ENCODE data around the gene RNF111. TPM values are rescaled to one million over a fixed set of nuclear protein-coding genes. Genes with fewer than 3 reads are reported as not detected.
"Not testable (repeated sequence)": the region's sequence is repeated elsewhere in the genome, so short reads cannot be mapped to it uniquely, and the experiment has no call there.

Gene RNF111
- total RNA-seq, 1 experiment from 2014 or later, result 55.2 TPM

GRCh38 chr15:58988006-58988785 lies 733 bp downstream of the RNF111 start:
- Mint-ChIP-seq H3K4me1 (ENCODE audit: low read depth, unreplicated experiment) (peaks cover 9% of the 10 kb centered on the region), H3K4me3 (ENCODE audit: low read depth, unreplicated experiment) (peak overlapping the region; percentile 99), H3K27ac (ENCODE audit: unreplicated experiment) (peak overlapping the region; percentile 96), H3K27me3 (ENCODE audit: unreplicated experiment) (no peaks in the 10 kb centered on the region), H3K36me3 (ENCODE audit: insufficient read depth, unreplicated experiment) (peaks cover 40% of the 10 kb centered on the region), H3K9me3 (ENCODE audit: low read depth, unreplicated experiment) (no peaks in the 10 kb centered on the region)
- BruUV-seq (replicated peaks), result no TSS peak
- intact Hi-C loops (cut with micrococcal nuclease; ENCODE audit: unreplicated experiment), result no loop called here
- no peak for TF ChIP-seq CTCF (IDR thresholded peaks at IDR 0.05; ENCODE audit: unreplicated experiment)
- CTCF ChIA-PET, result interaction anchor here (0.7 kb wide), 1 partner anchor 187 kb away, joined by 3 read pairs; no protein-coding TSS in a partner anchor
- peak; percentile 70 for DNase-seq

DNA sequence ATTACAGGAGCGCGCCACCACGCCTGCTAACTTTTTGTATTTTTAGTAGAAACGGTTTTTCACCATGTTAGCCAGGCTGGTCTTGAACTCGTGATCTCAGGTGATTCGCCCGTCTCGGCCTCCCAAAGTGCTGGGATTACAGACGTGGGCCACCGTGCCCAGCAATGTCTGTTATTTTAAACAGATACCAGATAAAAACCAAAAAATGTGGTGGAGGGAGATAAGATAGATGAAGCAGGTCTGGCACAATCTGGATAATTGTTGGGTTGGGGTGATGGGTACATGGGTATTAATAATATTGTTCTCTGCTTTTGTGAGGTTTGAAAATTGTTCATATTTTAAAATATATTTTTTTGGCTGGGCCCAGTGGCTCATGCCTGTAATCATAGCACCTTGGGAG lies 4.7 kb downstream of the RNF111 start:
- CTCF ChIA-PET, result no interaction called here
- TF ChIP-seq CTCF (IDR thresholded peaks at IDR 0.05; ENCODE audit: unreplicated experiment), result no peak
- no TSS peak for BruUV-seq (replicated peaks)
- no peak overlapping the region for H3K4me3 Mint-ChIP-seq (ENCODE audit: low read depth, unreplicated experiment)
- intact Hi-C loops (cut with micrococcal nuclease; ENCODE audit: unreplicated experiment), result no loop called here
- peaks cover 18% of the 10 kb centered on the region for H3K4me1 Mint-ChIP-seq (ENCODE audit: low read depth, unreplicated experiment)
- H3K27me3 Mint-ChIP-seq (ENCODE audit: unreplicated experiment), result no peaks in the 10 kb centered on the region
- H3K27ac Mint-ChIP-seq (ENCODE audit: unreplicated experiment), result no peak overlapping the region
- no peak for DNase-seq
- H3K36me3 Mint-ChIP-seq (ENCODE audit: insufficient read depth, unreplicated experiment), result peaks cover 56% of the 10 kb centered on the region
- H3K9me3 Mint-ChIP-seq (ENCODE audit: low read depth, unreplicated experiment), result no peaks in the 10 kb centered on the region

DNA sequence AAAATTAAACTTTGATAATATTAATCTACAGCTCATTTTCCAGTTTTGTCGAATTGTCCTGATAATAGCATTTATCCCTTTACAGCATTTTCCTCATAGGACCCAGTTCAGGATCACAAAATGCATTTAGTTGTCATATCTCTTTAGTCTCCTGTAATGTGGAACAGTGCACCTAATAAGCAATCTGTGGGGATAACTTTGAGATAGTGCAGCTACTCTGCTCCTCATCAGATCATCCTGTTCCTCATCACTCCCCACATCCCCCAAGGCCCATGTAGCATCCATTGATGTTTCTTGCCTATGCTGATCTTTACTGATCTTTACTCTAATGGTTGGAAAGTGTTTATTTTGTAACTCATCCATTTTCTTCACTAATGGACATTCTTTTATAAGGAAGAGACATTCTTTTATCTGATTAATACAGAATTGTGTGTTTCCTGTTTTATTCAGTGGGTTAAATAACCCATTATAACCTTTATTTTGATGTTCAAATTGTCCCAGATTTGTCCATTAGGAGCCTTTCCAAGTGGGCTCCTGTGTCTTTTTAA lies 7.5 kb downstream of the RNF111 start:
- H3K36me3 Mint-ChIP-seq (ENCODE audit: insufficient read depth, unreplicated experiment), result peaks cover 38% of the 10 kb centered on the region
- DNase-seq, result no peak
- intact Hi-C loops (cut with micrococcal nuclease; ENCODE audit: unreplicated experiment), result no loop called here
- CTCF ChIA-PET, result interaction anchor here (1.1 kb wide), 1 partner anchor 31 kb away, joined by 3 read pairs; no protein-coding TSS in a partner anchor
- no peaks in the 10 kb centered on the region for H3K9me3 Mint-ChIP-seq (ENCODE audit: low read depth, unreplicated experiment)
- no peaks in the 10 kb centered on the region for H3K27me3 Mint-ChIP-seq (ENCODE audit: unreplicated experiment)
- BruUV-seq (replicated peaks), result no TSS peak
- H3K4me1 Mint-ChIP-seq (ENCODE audit: low read depth, unreplicated experiment), result peaks cover 12% of the 10 kb centered on the region
- no peak for TF ChIP-seq CTCF (IDR thresholded peaks at IDR 0.05; ENCODE audit: unreplicated experiment)
- H3K4me3 Mint-ChIP-seq (ENCODE audit: low read depth, unreplicated experiment), result no peak overlapping the region
- H3K27ac Mint-ChIP-seq (ENCODE audit: unreplicated experiment), result no peak overlapping the region

DNA sequence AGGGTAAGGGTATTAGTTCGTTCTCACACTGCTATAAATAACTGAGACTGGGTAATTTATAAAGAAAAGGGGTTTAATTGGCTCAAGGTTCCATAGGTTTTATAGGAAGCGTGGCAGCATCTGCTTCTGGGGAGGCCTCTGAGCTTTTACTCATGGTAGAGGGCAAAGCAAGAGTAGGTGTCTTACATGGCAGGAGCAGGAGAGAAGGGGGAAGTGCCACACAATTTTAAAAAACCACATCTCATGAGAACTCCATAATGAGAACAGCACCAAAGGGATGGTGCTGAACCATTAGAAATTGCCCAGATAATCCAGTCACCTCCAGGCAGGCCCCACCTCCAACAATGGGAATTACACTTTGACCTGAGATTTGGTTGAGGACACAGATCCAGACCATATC lies 12.2 kb downstream of the RNF111 start:
- intact Hi-C loops (cut with micrococcal nuclease; ENCODE audit: unreplicated experiment), result no loop called here
- BruUV-seq (replicated peaks), result no TSS peak
- Mint-ChIP-seq H3K4me1 (ENCODE audit: low read depth, unreplicated experiment) (peaks cover 31% of the 10 kb centered on the region), H3K36me3 (ENCODE audit: insufficient read depth, unreplicated experiment) (peaks cover 18% of the 10 kb centered on the region), H3K9me3 (ENCODE audit: low read depth, unreplicated experiment) (no peaks in the 10 kb centered on the region), H3K27ac (ENCODE audit: unreplicated experiment) (no peak overlapping the region), H3K4me3 (ENCODE audit: low read depth, unreplicated experiment) (no peak overlapping the region), H3K27me3 (ENCODE audit: unreplicated experiment) (no peaks in the 10 kb centered on the region)
- CTCF ChIA-PET, result no interaction called here
- no peak for TF ChIP-seq CTCF (IDR thresholded peaks at IDR 0.05; ENCODE audit: unreplicated experiment)
- DNase-seq, result no peak

- BruUV-seq (replicated peaks); H3K27ac Mint-ChIP-seq (ENCODE audit: unreplicated experiment); H3K9me3 Mint-ChIP-seq (ENCODE audit: low read depth, unreplicated experiment); intact Hi-C loops (cut with micrococcal nuclease; ENCODE audit: unreplicated experiment); H3K27me3 Mint-ChIP-seq (ENCODE audit: unreplicated experiment); H3K4me3 Mint-ChIP-seq (ENCODE audit: low read depth, unreplicated experiment); DNase-seq: not testable (repeated sequence)
- peaks cover 14% of the 10 kb centered on the region for H3K36me3 Mint-ChIP-seq (ENCODE audit: insufficient read depth, unreplicated experiment)
- peaks cover 31% of the 10 kb centered on the region for H3K4me1 Mint-ChIP-seq (ENCODE audit: low read depth, unreplicated experiment)
- CTCF ChIA-PET, result interaction anchor here (0.6 to 0.7 kb wide), 2 partner anchors 92 to 818 kb away, joined by 4 read pairs; no protein-coding TSS in a partner anchor
These were observed 12.8 kb downstream of the RNF111 start for GRCh38 chr15:59000251-59000650.

Data from Calu3 (cell line).